NT2/D1 (cell line): ENCODE data around the gene LAG3.

ENCODE experiments used
- YY1 ChIP-seq: IDR thresholded peaks from 2 replicates; pipeline ENCODE4 v1.6.1; 2011; ENCODE audit not compliant: insufficient read length, insufficient read depth
- ZNF274 ChIP-seq: IDR thresholded peaks from 2 replicates; pipeline ENCODE4 v1.6.1; 2011; ENCODE audit warnings: mild to moderate bottlenecking, low read depth, low read length

DNA sequence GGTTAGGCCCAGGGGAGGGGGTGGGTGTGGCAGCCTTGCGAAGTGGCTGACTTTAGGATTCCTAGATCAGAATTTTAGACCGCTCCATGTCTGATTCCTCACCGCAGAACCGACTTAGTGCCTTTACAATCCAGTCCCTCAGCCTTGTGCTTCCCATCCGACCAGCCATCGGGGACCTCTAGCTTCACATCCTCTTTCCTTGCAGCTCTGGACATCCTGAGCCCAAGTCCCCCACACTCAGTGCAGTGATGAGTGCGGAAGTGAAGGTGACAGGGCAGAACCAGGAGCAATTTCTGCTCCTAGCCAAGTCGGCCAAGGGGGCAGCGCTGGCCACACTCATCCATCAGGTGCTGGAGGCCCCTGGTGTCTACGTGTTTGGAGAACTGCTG lies 47.9 kb upstream of the LAG3 start:
- TF ChIP-seq ZNF274 (no peak), YY1 (peak; percentile 4)
